ENCODE results near the gene ASXL1.

- no peak for TF ChIP-seq CTCF (IDR thresholded peaks at IDR 0.05)
- no peak for TF ChIP-seq EZH2 (IDR thresholded peaks at IDR 0.05; ENCODE audit: borderline replicate concordance, insufficient read depth, low read depth, low read length, poor library complexity, severe bottlenecking)
Observed at GRCh38 chr20:32353848-32354496, 4.2 kb upstream of the ASXL1 start.
